Measurements from ENCODE around the gene MRPL50.

The MRPL50 gene

GRCh38 chr9:101398068-101398929 lies at the start of gene MRPL50, which contains the start of gene ZNF189:
MRPL50 (minus strand) TSS chr9:101398618; CDS start chr9:101398592, 26 bp downstream.
ZNF189 (plus strand) TSS chr9:101398851; CDS start chr9:101399157, 306 bp downstream.
- FAIRE-seq, result no peak
- peak; percentile 96 for DNase-seq (ENCODE audit: low spot score)

DNA sequence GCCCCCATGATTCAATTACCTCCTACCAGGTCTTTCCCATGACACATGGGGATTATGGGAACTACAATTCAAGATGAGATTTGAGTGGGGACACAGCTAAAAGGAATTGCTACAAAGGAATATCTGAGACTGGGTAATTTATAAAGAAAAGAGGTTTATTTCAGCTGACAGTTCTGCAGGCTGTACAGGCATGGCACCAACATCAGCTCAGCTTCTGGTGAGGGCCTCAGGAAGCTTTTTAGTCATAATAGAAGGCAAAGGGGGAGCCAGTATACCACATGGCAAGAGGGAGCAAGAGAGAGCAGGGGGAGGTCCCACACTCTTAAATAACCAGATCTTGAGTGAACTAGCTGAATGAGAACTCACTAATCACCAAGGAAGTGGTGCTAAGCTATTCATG lies 48.3 kb upstream of the MRPL50 start:
- FAIRE-seq (no peak), DNase-seq (ENCODE audit: low spot score) (no peak)

- FAIRE-seq, result no peak
- DNase-seq (ENCODE audit: low spot score), result no peak
These were observed 47.1 kb upstream of the MRPL50 start for GRCh38 chr9:101445353-101446029.

GRCh38 chr9:101443364-101443771 lies 45.0 kb upstream of the MRPL50 start:
- DNase-seq (ENCODE audit: low spot score), result no peak
- peak; percentile 37 for FAIRE-seq

- FAIRE-seq, result no peak
- no peak for DNase-seq (ENCODE audit: low spot score)
These were observed 44.3 kb upstream of the MRPL50 start for GRCh38 chr9:101442736-101443135.

DNA sequence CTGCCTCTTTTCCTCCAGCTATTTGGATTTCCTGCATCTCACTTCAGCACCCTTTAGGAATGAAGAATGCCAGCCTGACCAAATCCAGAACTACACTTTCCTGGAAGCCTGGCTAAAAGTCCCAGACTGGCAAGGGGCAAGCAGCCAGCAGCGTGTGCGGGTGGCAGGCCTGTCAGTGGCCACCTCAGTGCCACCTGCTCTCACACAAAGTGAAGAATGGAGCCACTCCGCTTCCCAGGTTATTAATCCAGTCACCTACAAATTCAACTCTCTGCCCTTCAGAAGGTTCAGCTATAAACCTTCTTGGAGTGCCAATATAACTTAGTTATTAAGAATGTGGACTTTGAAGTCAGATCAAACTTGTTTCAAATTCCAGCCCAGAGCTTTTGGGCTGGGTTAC lies 43.9 kb upstream of the MRPL50 start:
- FAIRE-seq (no peak), DNase-seq (ENCODE audit: low spot score) (no peak)

GRCh38 chr9:101440714-101441230 lies 42.4 kb upstream of the MRPL50 start:
- no peak for FAIRE-seq
- DNase-seq (ENCODE audit: low spot score), result no peak

GRCh38 chr9:101438523-101438922 lies 40.1 kb upstream of the MRPL50 start:
- FAIRE-seq (no peak), DNase-seq (ENCODE audit: low spot score) (no peak)

DNA sequence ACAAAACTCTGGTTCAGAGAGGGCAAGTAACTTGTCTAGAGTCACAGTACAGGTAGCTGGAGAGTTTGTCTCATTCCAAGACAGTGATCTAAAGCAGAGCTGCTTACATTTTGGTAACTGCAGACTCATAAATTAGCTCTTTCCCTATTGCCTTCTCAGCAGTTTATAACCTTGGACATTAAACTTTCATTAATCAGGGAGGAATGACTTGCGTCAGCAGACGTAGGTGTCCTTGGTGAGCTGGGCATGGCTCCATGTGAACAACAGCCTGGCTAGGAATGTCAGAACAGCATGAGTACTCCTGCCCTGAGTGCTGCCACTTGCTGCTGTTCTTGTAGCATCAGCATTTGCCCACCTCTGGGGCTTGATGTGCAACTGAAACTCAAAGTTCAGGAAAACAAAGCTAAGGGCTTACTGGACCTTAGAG lies 39.4 kb upstream of the MRPL50 start:
- DNase-seq (ENCODE audit: low spot score) (no peak), FAIRE-seq (no peak)

DNA sequence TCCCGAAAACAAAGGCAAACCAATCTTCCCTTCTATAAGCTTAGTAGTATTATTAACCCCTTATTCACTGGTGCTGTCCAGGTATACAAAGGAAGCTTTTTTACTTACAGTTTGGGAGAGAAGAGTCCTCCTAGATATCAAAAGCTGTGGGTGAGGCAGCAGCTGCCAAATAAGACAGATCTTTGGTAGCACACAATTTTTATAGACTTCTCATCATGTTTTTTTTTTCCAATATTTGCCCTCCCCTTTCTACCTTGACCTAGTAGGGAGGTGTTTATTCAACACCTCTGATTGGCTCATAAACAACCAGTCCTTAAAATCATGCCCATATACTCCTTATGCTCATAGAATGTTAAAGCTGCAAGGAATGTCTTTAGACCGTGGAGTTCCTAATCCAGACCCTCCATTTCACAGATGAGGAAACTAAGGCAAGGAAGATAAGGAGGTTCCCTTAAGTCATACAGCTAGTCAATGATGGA lies 37.2 kb upstream of the MRPL50 start, which contains the start of gene ALDOB:
ALDOB (minus strand) TSS at position 174 of the 479 bp plus-strand sequence. CDS start 4,887 bp downstream, outside the sequence.
- FAIRE-seq (no peak), DNase-seq (ENCODE audit: low spot score) (no peak)

- no peak for DNase-seq (ENCODE audit: low spot score)
- no peak for FAIRE-seq
These were observed 36.6 kb upstream of the MRPL50 start for GRCh38 chr9:101434998-101435397.

DNA sequence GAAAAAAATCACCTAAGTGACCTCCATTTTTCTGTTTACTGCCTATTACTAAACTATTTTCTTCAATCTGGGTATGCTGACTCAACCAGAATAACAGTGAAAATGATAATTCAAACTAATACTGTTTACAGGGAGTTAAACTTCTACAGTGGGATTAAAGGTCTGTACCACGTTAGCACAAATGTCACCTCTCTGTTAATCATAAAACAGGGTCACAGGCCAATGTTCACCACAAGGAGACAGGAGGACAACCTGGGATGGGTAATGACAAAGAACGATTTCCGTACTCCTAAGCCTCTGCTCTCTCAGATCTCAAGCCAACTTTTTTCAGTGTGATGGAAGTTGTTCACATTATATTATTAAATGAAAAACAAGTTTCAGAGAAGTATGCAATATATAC lies 34.8 kb upstream of the MRPL50 start:
- no peak for FAIRE-seq

GRCh38 chr9:101432740-101433139 lies 34.3 kb upstream of the MRPL50 start:
- FAIRE-seq (no peak), DNase-seq (ENCODE audit: low spot score) (no peak)

More for the DNA sequence above, 34.8 kb upstream of the MRPL50 start:
- DNase-seq (ENCODE audit: low spot score), result no peak

DNA sequence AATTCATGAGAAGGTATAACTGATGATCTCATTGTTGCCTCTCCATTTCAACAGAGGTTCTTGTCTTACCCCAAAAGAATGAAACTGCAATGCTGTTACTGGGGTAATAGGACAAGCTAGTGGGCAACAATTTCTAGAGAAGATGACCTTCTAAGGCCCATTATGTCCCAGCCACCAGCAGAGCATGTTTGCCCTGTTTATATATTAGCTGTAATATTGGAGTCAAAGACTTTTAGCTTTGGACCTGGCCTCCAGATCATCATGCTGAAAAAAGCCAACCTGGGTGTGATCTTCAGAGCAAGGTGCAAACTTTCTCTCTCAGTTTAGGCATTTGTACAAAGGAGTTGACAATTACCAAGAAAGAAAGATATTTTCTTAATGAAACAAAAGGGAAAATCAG lies 33.8 kb upstream of the MRPL50 start:
- DNase-seq (ENCODE audit: low spot score) (no peak), FAIRE-seq (no peak)

- DNase-seq (ENCODE audit: low spot score), result no peak
- no peak for FAIRE-seq
These were observed 31.3 kb upstream of the MRPL50 start for GRCh38 chr9:101429736-101430135.

- FAIRE-seq (no peak), DNase-seq (ENCODE audit: low spot score) (no peak)
These were observed 30.5 kb upstream of the MRPL50 start for GRCh38 chr9:101428909-101429308.

DNA sequence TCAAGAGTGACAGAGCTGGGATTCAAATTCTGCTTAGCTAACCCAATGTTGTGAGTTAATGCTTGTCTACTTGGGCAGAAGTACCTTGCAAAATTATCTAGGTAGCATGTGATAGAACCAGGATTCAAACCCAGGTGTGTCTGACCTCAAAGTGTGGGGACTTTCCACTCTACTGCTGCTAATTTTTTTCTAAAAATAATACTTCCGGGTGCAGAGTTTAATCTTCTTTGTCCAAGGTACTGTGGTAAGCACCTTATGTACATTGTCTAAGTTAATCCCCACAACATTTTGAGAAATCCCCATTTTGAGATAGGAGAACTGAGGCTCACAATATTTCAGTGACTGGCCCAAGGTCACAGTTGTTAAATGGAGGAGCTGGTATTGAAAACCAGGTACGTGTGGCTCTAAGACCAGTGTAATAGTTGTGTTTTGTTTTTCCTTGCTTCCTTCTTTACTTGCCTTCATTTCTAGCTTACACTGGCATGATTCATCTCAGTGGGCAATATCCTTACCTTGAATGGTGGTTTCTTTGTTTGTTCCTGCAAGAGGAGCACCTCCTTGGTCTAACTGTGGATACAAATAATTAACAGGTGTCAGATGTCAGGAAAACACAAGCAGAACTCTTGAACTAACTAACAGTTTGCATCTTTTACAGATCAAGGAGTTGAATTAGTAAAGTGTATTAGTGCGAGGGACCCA lies 29.7 kb upstream of the MRPL50 start:
- DNase-seq (ENCODE audit: low spot score) (no peak), FAIRE-seq (no peak)

DNA sequence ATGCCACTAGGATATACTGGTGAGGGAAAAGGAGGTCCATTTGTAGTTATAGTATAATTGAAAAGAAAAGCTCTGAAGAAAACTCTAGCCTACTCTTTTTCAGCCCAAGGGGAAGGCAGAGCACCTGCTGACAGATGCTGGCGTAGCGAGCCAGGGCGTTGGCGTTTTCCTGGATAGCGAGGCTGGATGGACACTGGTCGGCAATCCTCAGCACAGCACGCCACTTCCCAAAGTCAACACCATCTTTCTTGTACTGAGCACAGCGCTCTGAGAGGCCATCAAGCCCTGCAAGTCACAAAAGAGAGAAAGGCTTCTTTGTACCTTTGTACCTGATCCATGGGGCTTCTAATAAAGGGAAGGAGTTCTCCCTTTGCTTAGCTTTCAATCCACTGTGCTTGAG lies 28.9 kb upstream of the MRPL50 start:
- no peak for DNase-seq (ENCODE audit: low spot score)
- no peak for FAIRE-seq

DNA sequence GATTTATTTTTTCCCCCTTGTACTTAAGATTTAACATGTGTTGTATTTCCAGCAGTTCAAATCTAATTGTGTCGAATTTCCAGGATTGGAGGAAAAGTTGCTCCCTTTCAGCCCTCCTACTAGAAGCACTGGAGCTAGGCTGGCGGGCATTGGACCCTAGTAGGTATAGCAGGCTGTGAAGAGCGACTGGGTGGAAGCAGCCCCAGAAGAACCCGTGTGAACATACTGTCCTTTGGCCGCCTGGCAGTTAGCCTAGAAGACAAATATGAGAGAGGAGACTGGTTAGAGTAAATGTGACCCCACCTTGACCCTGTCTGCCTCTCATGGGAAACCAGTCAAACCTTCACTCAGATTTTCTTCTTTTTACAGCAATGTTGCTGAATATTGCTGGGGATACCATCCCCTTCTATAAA lies 23.2 kb upstream of the MRPL50 start:
- FAIRE-seq (no peak), DNase-seq (ENCODE audit: low spot score) (no peak)

GRCh38 chr9:101419863-101420262 lies 21.4 kb upstream of the MRPL50 start:
- FAIRE-seq (no peak), DNase-seq (ENCODE audit: low spot score) (no peak)

Measured in urothelium cell line (cell line).